Bronchial epithelial cell (primary cell): ENCODE measurements around the gene OR13J1. TPM values are rescaled to one million over a fixed set of nuclear protein-coding genes. Genes with fewer than 3 reads are reported as not detected.

Experiments
- DNase-seq: peaks from one replicate; pipeline ENCODE4 v3.0.0-alpha.2; 2010; ENCODE audit warnings: low read depth
- FAIRE-seq: peaks from 2 replicates; lab custom pipeline; 2011; peaks lifted over from hg19 to GRCh38; lab: Jason Lieb, UNC
- H3K27me3 ChIP-seq: 2 replicates; pipeline ENCODE4 v1.5.1; 2011; ENCODE audit warnings: low read length; ENCODE audit not compliant: control insufficient read depth, insufficient read depth
- H3K36me3 ChIP-seq: 2 replicates; pipeline ENCODE4 v1.5.1; 2011; ENCODE audit warnings: low read length; ENCODE audit not compliant: control insufficient read depth, insufficient read depth
- H3K4me3 ChIP-seq: 2 replicates; pipeline ENCODE4 v1.5.1; 2011; ENCODE audit warnings: mild to moderate bottlenecking, low read depth, low read length, control low read depth
- total RNA-seq: library from RNA; depleted of rRNA; stranded (reverse); fragments of >200 nt; gene quantifications from 2 replicates; pipeline ENCODE4 v1.2.1, GENCODE V29; 2014
- TF ChIP-seq, protein P1 (sequence below): IDR thresholded peaks from 2 replicates; pipeline ENCODE4 v1.5.1; 2011; ENCODE audit warnings: mild to moderate bottlenecking, moderate library complexity, low read length, control low read depth, inconsistent platforms; ENCODE audit not compliant: insufficient read depth, severe bottlenecking

OR13J1 gene
- total RNA-seq, 1 donor from 2014 or later: not detected

DNA sequence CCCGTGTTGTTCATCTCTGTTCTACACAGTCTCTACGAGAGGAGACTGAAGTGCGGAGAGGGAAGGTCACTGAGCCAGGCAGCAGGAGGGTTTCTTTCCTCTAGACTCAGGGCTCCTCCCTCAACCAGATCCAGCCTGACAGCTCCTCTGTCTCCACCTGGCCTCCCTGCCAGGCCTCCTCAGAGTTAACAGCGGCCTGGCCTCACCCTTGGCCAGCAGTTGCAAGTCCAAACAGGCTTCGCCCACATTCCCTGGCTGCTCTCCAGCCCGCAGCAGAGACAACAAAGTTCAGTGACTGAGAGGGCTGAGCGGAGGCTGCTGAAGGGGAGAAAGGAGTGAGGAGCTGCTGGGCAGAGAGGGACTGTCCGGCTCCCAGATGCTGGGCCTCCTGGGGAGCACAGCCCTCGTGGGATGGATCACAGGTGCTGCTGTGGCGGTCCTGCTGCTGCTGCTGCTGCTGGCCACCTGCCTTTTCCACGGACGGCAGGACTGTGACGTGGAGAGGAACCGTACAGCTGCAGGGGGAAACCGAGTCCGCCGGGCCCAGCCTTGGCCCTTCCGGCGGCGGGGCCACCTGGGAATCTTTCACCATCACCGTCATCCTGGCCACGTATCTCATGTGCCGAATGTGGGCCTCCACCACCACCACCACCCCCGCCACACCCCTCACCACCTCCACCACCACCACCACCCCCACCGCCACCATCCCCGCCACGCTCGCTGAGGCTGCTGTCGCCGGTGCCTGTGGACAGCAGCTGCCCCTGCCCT is 35.9 kb upstream of the OR13J1 start, which contains the start of gene HRCT1:
TSS of gene HRCT1 (plus strand) at position 291 of the 768 bp plus-strand sequence. CDS start at position 377, 86 bp downstream.
- TF ChIP-seq, protein P1, sequence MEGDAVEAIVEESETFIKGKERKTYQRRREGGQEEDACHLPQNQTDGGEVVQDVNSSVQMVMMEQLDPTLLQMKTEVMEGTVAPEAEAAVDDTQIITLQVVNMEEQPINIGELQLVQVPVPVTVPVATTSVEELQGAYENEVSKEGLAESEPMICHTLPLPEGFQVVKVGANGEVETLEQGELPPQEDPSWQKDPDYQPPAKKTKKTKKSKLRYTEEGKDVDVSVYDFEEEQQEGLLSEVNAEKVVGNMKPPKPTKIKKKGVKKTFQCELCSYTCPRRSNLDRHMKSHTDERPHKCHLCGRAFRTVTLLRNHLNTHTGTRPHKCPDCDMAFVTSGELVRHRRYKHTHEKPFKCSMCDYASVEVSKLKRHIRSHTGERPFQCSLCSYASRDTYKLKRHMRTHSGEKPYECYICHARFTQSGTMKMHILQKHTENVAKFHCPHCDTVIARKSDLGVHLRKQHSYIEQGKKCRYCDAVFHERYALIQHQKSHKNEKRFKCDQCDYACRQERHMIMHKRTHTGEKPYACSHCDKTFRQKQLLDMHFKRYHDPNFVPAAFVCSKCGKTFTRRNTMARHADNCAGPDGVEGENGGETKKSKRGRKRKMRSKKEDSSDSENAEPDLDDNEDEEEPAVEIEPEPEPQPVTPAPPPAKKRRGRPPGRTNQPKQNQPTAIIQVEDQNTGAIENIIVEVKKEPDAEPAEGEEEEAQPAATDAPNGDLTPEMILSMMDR: no peak
- DNase-seq (peak; percentile 94), FAIRE-seq (peak; percentile 93)
- no peaks in the 10 kb centered on the region for H3K36me3 ChIP-seq
- no peak within 1 kb of the TSS for H3K4me3 ChIP-seq
- no peaks in the 10 kb centered on the region for H3K27me3 ChIP-seq

DNA sequence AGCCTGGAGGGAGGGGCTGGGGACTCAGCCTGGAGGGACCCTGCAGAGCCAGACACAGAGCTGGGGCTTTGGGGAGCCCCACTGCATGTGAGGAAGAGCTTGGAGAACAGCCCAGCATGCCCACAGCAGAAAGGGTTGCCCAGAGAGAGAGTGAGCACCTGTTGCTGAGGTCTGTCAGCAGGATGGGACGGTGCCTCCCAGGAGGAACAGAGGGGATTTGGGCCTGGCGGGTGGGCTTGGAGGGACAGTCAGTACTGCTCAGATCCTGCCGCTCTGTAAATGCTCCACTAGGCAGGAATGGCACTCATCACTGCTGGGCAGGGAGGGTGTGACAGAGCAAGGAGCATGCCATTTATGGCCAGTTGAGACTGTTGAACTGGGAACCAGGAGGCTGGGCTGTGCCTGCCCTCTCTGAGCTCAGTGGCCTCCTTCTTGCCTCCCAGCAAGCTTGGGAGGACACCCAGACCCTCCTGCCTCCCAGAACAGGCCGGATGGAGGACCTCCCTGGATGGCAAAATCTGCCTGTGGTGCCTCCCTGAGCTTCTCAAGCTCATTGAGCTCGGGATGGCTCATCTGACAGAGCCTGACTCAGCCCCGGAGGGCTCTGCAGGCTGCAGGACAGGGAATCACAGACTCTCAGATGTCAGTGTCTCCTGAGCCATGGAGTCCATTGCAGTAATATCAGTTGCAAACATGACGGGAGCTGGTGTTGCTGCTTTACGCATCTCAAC is 35.0 kb upstream of the OR13J1 start:
- FAIRE-seq (no peak), DNase-seq (peak; percentile 72)
- H3K4me3 ChIP-seq: no peak overlapping the region
- no peaks in the 10 kb centered on the region for H3K27me3 ChIP-seq
- no peaks in the 10 kb centered on the region for H3K36me3 ChIP-seq
- TF ChIP-seq, protein P1: no peak

DNA sequence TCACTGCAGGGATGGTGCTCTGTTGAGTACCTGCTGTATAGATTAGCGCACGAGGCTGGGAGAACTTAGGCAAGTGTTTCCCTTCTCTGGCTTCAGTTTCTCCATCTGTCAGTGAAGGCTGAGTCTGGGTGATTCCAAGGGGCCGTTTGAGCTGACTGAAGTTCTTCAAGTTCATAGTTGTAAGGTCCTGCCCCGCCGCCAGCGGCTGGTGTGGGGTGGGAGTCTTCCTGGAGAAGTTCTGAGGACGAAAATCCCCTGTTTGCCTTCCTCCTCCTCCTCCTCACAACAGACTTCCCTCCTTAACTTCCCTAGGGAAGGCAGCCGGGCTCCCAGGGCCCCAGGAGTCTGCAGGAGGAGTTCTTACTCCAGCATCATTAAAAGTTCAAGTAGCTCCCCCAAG is 34.1 kb upstream of the OR13J1 start:
- DNase-seq: no peak
- Histone ChIP-seq H3K27me3 (no peaks in the 10 kb centered on the region), H3K36me3 (no peaks in the 10 kb centered on the region), H3K4me3 (no peak overlapping the region)
- FAIRE-seq: no peak
- TF ChIP-seq, protein P1: no peak

DNA sequence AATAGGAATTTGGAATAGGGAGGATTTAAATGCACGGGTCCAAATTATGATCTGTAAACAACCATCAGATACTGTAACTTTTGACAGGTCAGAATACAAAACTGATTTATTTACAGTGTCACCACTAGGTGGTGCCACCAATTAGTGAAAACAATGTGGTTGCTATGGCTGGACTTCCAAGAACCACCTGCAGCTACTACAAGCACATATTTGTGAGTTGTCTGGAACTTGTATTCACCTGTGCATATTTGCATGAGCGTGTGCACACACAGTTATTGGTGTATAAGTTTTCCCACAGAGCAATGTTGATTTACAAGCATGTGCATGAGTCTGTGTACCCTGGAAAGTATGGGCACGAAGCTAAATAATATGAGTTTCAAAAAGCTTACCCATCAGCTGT is 32.8 kb upstream of the OR13J1 start:
- FAIRE-seq: peak; percentile 91
- H3K4me3 ChIP-seq: no peak overlapping the region
- no peaks in the 10 kb centered on the region for H3K27me3 ChIP-seq
- H3K36me3 ChIP-seq: no peaks in the 10 kb centered on the region
- peak; percentile 74 for DNase-seq
- TF ChIP-seq, protein P1: peak; percentile 60

DNA sequence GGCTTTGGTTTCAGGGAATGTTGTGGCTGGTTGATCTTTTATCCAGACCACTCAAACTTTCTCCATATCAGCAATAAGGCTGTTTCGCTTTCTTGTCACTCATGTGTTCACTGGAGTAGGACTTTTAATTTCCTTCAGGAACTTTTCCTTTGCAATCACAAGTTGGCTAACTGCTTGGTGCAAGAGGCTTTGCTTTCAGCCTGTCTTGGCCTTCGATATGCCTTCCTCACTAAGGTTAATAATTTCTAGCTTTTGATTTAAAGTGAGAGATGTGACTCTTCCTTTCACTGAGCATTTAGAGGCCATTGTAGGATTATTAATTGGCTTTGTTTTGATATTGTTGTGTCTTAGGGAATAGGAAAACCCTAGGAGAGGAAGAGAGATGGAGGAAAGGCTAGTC is 28.8 kb upstream of the OR13J1 start:
- Histone ChIP-seq H3K4me3 (no peak overlapping the region), H3K27me3 (no peaks in the 10 kb centered on the region), H3K36me3 (no peaks in the 10 kb centered on the region)
- FAIRE-seq (no peak), DNase-seq (no peak)
- TF ChIP-seq, protein P1: no peak
